AG10803 (cell line): ENCODE measurements around the gene TNFRSF19.

Experiments
- DNase-seq: peaks from one replicate; pipeline ENCODE4 v3.0.0; 2010; ENCODE audit warnings: low read depth
- H3K4me3 ChIP-seq: 2 replicates; pipeline ENCODE4 v1.5.1; 2011; ENCODE audit warnings: mild to moderate bottlenecking, low read length, control low read depth
- TF ChIP-seq, protein P1 (sequence below): conservative IDR thresholded peaks from 2 replicates; pipeline ENCODE4 v1.5.1; 2011; ENCODE audit warnings: mild to moderate bottlenecking, low read length, control low read depth, inconsistent platforms

TNFRSF19 gene

DNA sequence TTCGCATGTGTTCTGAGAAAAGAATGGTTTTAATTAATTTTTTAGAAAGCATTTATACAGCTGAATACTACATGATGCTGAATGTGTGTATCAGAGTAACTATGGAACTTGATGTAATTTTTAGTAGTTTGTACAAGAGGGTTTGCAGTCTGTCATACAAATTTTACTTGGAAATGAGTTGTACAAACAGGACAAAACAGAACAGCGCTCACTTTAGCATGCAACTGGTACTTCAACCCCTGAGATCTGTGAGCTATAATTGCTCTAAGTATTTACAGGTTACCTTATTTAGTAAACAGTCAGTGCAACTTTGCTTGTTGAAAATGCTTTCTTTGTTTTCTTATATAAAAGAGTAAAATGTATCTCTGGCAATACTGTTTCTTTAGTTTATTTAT, 706 bp downstream of the TNFRSF19 start:
- TF ChIP-seq, protein P1, sequence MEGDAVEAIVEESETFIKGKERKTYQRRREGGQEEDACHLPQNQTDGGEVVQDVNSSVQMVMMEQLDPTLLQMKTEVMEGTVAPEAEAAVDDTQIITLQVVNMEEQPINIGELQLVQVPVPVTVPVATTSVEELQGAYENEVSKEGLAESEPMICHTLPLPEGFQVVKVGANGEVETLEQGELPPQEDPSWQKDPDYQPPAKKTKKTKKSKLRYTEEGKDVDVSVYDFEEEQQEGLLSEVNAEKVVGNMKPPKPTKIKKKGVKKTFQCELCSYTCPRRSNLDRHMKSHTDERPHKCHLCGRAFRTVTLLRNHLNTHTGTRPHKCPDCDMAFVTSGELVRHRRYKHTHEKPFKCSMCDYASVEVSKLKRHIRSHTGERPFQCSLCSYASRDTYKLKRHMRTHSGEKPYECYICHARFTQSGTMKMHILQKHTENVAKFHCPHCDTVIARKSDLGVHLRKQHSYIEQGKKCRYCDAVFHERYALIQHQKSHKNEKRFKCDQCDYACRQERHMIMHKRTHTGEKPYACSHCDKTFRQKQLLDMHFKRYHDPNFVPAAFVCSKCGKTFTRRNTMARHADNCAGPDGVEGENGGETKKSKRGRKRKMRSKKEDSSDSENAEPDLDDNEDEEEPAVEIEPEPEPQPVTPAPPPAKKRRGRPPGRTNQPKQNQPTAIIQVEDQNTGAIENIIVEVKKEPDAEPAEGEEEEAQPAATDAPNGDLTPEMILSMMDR: peak; percentile 57
- peak overlapping the region; percentile 62 for H3K4me3 ChIP-seq
- DNase-seq: peak; percentile 54

DNA sequence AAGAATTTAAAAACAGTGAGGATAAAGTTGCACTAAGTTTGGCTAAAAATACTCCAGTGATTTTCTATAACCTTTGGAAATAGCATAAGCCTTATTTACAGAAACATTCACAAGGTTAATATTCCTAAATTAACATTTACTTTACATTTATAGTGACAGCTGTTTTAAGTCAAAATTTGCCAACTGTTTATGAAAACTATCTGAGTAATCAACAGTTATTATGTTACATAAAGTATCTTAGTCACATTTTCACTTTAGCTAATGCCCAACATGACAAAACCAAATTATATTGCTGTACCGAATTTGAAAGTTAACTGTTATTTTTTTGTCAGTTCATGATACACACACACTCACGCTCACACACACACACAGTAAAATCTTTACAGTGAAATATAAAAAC, 1.2 kb downstream of the TNFRSF19 start:
- peak overlapping the region; percentile 62 for H3K4me3 ChIP-seq
- TF ChIP-seq, protein P1: no peak
- DNase-seq: no peak

DNA sequence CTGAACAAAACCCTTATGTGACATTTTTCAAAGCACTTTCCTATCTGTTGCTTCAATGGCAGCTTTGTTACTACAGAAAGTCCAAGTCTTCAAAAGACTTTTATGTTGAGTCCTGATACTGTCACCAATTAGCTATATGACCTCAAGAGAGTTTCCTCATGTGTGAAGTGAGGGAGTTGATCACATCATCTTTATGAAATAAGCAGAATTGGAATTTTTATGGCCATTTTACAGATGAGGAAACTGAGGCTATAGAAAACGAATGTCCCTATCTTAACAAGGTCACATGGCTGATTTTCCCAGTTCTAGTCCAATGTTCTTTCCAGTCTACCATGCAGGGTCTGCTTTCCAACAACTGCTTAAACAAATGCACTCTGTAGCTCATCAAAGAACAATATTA, 2.6 kb downstream of the TNFRSF19 start:
- TF ChIP-seq, protein P1: no peak
- H3K4me3 ChIP-seq: peak overlapping the region; percentile 62
- DNase-seq: no peak

DNA sequence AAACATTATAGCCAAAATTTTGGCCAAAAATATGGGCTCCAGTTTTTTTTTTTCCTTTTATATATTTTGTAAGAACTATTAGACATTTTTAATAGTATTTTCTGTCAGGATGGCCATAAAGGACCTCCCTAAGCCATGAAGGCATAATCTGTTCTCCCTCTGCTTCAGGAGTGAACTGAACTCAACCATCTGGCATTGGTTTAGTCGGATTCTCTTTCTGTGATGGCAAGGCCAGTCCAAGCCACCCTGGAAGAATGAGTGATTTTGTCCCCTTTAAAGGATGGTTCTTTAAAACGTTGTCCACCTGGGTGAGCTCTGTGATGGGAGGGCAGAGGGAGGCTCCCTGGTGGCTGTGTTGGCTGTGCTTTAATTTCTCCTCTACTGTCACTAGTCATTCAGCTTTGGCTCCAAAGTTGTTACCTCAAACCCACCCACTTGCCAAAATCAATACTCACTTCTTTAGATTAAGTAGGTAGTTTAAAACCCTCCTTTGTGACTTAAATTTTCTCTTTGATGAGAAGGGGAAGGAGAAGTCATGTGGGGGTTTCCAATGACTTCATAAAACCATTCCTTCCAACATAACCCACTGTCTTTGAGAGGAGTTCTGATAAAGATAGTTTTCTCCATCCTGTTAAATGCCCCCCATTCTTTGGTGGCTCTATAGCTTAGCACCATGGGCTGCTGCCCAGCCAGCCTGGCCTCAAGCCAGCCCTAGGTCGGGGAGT, 4.4 kb downstream of the TNFRSF19 start:
- no peak overlapping the region for H3K4me3 ChIP-seq
- TF ChIP-seq, protein P1: no peak
- no peak for DNase-seq

DNA sequence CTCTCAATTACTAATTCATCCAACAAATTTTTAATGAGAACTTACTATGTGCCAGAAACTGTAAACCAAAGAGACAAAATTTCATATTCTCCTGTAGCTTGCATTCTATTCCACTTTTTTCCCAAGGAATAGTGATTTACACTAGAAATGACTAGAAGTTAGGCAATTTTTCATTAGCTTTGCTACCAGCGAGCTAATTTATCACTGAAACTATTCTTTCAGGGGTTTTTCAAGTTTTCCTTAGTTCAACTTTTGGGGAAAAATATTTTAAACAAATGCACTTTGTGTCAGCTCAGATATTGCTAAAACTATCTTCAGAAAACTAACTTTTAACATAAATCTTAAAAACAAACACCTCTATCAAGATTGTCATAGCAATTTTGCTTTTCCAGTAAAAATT, 5.4 kb downstream of the TNFRSF19 start:
- no peak for DNase-seq
- no peak overlapping the region for H3K4me3 ChIP-seq
- TF ChIP-seq, protein P1: no peak

DNA sequence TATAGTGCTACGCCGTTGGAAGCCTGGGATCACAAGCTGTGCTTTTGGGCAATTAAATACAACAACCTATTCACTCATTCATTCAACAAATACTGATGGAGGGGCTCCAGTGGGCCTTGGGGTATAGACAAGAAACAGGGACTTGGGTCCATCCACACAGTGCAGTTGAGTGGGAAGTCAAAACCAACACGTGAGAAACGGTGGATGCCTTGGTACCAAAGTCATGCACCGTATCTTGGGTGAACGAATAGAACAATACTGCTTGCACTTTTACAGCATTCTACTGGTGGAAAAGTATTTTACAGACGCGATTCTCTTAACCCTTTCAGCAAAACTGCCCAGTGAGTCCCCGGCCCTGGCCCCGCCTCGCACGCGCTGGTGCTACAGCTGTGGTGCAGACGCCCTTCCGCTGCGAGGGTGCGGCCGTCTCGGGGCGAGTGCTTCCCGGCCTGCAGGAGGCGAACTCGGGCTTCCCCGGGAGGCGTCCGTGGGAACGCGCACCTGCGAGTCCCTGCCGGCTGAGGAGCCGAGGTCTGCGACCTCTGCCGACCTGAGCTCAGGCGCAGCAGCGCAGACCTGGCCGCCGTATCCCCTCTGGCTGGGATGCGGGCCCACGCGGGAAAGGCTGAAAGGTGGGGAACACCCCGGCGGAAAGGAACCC, 8.3 kb downstream of the TNFRSF19 start:
- H3K4me3 ChIP-seq: peak overlapping the region; percentile 74
- peak; percentile 73 for DNase-seq
- TF ChIP-seq, protein P1: peak; percentile 66
